Uterus (tissue), 4 donors: ENCODE data around the gene GPR132. TPM values are rescaled to one million over a fixed set of nuclear protein-coding genes. Genes with fewer than 3 reads are reported as not detected.

Source experiments
- DNase-seq, 2 donors: peaks; one replicate each; pipeline ENCODE4 v3.0.0-alpha.2; 2019 to 2020
- H3K27ac ChIP-seq, 2 donors: fragments of 200-600 bp; sonication (generic); 1 replicate in 1 of 2; 2 replicates in 1 of 2; pipeline ENCODE4 v1.5.1; 2016 to 2018
- H3K27me3 ChIP-seq, 2 donors: fragments of 200-600 bp; sonication (generic); one replicate each; pipeline ENCODE4 v1.5.1; 2018 to 2019; ENCODE audit warnings: control low read depth in 1 of 2
- H3K36me3 ChIP-seq, 2 donors: fragments of 200-600 bp; sonication (generic); one replicate each; pipeline ENCODE4 v1.5.1; 2019; ENCODE audit warnings: control low read depth in 1 of 2
- H3K4me1 ChIP-seq, 2 donors: fragments of 200-600 bp; sonication (generic); one replicate each; pipeline ENCODE4 v1.5.1; 2018 to 2019; ENCODE audit warnings: control low read depth in 1 of 2
- H3K4me3 ChIP-seq, 2 donors: fragments of 200-600 bp; sonication (generic); 1 replicate in 1 of 2; 2 replicates in 1 of 2; pipeline ENCODE4 v1.5.1; 2018 to 2019; ENCODE audit warnings: mild to moderate bottlenecking in 1 of 2
- H3K9me3 ChIP-seq, 2 donors: fragments of 200-600 bp; sonication (generic); one replicate each; pipeline ENCODE4 v1.5.1; 2019; ENCODE audit warnings: control low read depth in 1 of 2
- POLR2A ChIP-seq, 2 donors: fragments of 450-650 bp; IDR thresholded peaks; one replicate each; pipeline ENCODE4 v1.6.1; 2016; ENCODE audit warnings: antibody characterized with exemption in 2 of 2, mild to moderate bottlenecking in 1 of 2, moderate library complexity in 1 of 2
- intact Hi-C: fragments of 100-400 bp; cut with DNase I; formaldehyde crosslinking; loops from one replicate; pipeline ENCODE4 v1.15.1; 2023; ENCODE audit warnings: low total_unique reads
- total RNA-seq, 4 donors: library from RNA; depleted of rRNA in 3 of 4; stranded (reverse); fragments of >200 nt in 3 of 4; gene quantifications; one replicate each; pipeline versions ENCODE4 v1.1.0 to v1.2.4, GENCODE V29; 2014 to 2023
- TF ChIP-seq, protein P1 (sequence below), 4 experiments: fragments of 200-600 bp in 2 of 4; fragments of 450-650 bp in 2 of 4; sonication (generic) in 2 of 4; IDR thresholded peaks; one replicate each; pipeline ENCODE4 v1.5.1; 2016 to 2019; ENCODE audit warnings: antibody characterized with exemption in 4 of 4, mild to moderate bottlenecking in 2 of 4, moderate library complexity in 1 of 4
- donor health status: DM: yes; HTN: yes; CAD: no.

The GPR132 gene
- total RNA-seq, 4 donors from 2014 or later: 1.7 to 3.7 TPM; not detected in 2

DNA sequence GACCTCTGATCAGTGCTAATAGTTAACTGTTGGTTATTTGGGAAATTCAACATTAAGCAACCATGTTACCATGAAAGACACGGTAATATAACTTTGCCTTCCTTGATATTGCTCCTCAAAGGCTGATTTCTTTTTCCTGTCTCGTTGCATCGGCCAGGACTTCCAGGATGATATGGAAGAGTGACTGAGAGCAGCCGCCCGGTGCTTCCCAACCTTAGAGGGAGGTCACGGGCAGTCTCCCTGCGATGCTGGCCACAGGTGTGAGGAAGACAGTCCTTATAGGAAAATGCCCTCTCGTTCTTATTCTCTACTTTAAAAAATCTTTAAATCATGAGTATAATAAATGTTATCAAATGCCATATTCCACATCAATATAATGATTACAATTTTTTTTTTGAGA lies 33.1 kb upstream of the GPR132 start:
- H3K4me1 ChIP-seq: peaks cover 3 to 5% of the 10 kb centered on the region in 2 donors
- intact Hi-C loops: no loop called here
- no peak for DNase-seq

DNA sequence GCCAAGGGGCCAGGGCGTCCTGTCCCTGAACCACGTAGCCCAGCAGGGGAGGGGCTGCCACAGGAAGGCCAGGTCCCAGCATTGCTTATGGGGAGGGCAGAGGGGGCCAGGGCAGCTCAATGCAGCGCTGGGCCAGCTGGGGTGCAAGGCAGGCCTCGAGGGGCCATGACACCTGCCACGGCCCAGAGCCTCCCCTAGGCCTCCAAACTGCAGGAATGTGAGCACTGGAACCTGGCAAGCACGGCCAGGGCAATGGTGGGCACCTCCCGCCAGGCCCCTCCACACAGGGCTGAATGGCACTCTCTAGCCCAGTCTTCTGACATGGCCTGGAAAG lies 32.5 kb upstream of the GPR132 start:
- H3K27ac ChIP-seq: no peak overlapping the region
- no peaks in the 10 kb centered on the region for H3K27me3 ChIP-seq
- no peak for DNase-seq
- no peak for TF ChIP-seq POLR2A (IDR thresholded peaks at IDR 0.05)
- TF ChIP-seq, protein P1, sequence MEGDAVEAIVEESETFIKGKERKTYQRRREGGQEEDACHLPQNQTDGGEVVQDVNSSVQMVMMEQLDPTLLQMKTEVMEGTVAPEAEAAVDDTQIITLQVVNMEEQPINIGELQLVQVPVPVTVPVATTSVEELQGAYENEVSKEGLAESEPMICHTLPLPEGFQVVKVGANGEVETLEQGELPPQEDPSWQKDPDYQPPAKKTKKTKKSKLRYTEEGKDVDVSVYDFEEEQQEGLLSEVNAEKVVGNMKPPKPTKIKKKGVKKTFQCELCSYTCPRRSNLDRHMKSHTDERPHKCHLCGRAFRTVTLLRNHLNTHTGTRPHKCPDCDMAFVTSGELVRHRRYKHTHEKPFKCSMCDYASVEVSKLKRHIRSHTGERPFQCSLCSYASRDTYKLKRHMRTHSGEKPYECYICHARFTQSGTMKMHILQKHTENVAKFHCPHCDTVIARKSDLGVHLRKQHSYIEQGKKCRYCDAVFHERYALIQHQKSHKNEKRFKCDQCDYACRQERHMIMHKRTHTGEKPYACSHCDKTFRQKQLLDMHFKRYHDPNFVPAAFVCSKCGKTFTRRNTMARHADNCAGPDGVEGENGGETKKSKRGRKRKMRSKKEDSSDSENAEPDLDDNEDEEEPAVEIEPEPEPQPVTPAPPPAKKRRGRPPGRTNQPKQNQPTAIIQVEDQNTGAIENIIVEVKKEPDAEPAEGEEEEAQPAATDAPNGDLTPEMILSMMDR (IDR thresholded peaks at IDR 0.05): no peak
- no peak overlapping the region for H3K4me3 ChIP-seq
- peaks cover 3 to 8% of the 10 kb centered on the region in 2 donors for H3K4me1 ChIP-seq
- no peaks in the 10 kb centered on the region for H3K9me3 ChIP-seq
- intact Hi-C loops: no loop called here
- H3K36me3 ChIP-seq: no peaks in the 10 kb centered on the region

More for the DNA sequence above, 33.1 kb upstream of the GPR132 start:
- no peak overlapping the region for H3K27ac ChIP-seq
- H3K4me3 ChIP-seq: no peak overlapping the region
- no peaks in the 10 kb centered on the region for H3K9me3 ChIP-seq
- H3K27me3 ChIP-seq: no peaks in the 10 kb centered on the region
- H3K36me3 ChIP-seq: no peaks in the 10 kb centered on the region
- TF ChIP-seq POLR2A (IDR thresholded peaks at IDR 0.05): no peak
- TF ChIP-seq, protein P1 (IDR thresholded peaks at IDR 0.05): no peak

DNA sequence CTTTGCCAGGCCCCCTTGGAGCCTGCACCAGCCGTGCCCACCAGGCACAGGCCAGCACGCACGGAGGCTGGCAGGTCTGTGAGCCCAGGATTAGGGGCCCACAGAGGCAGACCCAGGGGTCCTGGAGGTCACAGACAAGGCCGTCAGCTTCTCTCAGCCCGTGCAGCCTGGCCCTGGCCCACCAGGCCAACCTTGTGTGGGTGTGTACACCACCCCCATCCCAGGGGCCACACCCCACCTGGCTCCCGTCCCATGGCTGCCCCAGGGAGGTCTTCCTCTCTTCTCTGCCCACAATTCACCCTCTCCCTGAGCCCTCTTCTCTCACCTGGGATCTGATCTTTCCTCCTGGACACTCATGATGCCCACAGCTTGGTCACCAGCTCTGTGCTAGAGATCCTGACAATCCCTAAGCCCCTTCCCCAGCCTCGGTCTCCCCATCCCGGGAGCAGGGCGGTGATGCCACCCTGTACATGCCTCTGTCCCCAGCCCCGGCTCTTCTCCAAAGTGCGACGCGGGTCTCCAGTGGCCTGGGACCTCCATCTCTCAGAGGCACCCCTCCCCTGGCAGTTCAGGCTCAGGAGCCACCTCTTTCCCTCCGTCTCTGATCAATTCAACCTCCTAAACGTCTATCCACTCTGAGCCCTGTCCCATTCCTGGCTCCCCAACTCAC lies 31.1 kb upstream of the GPR132 start:
- H3K4me1 ChIP-seq: peaks cover 3 to 23% of the 10 kb centered on the region in 2 donors
- no peak overlapping the region for H3K27ac ChIP-seq
- TF ChIP-seq, protein P1 (IDR thresholded peaks at IDR 0.05): no peak
- no peaks in the 10 kb centered on the region for H3K36me3 ChIP-seq
- no peaks in the 10 kb centered on the region for H3K27me3 ChIP-seq
- no peaks in the 10 kb centered on the region for H3K9me3 ChIP-seq
- H3K4me3 ChIP-seq: no peak overlapping the region
- intact Hi-C loops: no loop called here
- DNase-seq: no peak

DNA sequence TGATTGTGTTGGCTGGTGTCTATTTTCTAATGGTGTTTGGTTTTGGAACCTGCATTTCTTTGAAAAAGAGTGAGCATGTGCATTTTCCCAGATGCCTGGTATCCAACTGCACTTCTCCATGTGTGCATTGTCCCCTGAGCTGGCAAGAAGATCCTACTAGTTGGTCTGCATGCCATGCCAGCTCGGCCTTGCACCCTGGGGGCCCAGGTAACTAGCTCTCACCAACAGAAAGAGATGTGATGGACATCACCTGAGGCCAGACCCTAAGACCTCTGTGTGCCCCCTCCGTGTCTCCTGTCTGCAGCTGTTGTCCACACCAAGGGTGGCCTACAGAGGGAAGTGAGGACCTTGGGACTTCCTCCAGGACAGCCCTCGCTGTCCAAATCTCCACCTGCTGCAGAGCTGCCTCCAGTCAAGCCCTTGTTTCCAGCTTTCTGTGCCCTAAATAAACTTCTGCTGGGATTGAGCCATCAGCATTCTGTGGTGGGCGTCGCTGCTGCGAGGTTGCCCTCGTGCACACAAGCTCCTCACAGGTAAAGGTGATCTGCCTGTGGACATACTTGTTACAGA lies 30.1 kb upstream of the GPR132 start:
- Histone ChIP-seq H3K4me3 (no peak overlapping the region), H3K4me1 (peaks cover 3 to 24% of the 10 kb centered on the region in 2 donors), H3K27ac (no peak overlapping the region), H3K9me3 (no peaks in the 10 kb centered on the region), H3K27me3 (no peaks in the 10 kb centered on the region), H3K36me3 (no peaks in the 10 kb centered on the region)
- DNase-seq: no peak
- TF ChIP-seq, protein P1 (IDR thresholded peaks at IDR 0.05): no peak
- TF ChIP-seq POLR2A (IDR thresholded peaks at IDR 0.05): no peak
- intact Hi-C loops: no loop called here

DNA sequence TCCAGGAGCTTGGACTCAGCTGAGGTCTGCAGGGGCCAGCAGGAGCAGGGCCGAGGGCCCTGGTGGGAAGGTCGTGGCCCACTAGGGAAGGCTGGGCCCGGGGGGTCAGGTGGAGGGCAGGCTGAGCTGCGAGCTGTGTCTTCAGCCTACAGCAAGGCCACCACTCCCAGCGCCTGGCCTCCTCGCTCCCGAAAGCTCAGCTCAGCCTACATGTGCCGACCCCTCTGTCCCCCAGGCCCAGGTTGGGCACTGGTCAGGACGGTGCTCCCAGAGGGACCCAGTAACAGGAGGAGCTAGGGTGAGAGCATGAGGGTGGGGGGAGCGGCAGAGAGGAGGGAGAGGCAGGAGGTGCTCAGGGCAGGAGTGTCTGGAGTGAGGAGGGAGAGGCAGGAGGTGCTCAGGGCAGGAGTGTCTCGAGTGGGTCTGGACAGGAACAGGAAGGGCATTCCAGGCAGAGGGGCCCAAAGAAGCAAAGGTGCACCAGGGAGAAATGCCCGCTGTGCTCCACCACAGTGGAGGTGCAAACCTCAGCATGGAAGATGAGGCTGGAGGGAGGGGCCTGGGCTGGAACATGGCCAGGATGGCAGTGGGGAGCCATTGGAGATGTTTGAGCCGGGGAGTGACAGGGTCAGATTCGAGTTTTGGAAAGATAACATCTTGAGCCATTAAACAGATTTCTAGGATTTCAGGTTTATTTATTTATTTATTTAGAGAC lies 29.1 kb upstream of the GPR132 start:
- peak overlapping the region; percentile 65 to 70 for H3K4me3 ChIP-seq
- DNase-seq: peak in 1 of 2 donors; percentile 33
- no peaks in the 10 kb centered on the region for H3K9me3 ChIP-seq
- peaks cover 3 to 24% of the 10 kb centered on the region in 2 donors for H3K4me1 ChIP-seq
- H3K27ac ChIP-seq: peak overlapping the region; percentile 92 to 97
- TF ChIP-seq, protein P1 (IDR thresholded peaks at IDR 0.05): no peak
- TF ChIP-seq POLR2A (IDR thresholded peaks at IDR 0.05): no peak
- intact Hi-C loops: no loop called here
- no peaks in the 10 kb centered on the region for H3K27me3 ChIP-seq
- H3K36me3 ChIP-seq: no peaks in the 10 kb centered on the region
